ENCODE results near the gene PROK1.

DNA sequence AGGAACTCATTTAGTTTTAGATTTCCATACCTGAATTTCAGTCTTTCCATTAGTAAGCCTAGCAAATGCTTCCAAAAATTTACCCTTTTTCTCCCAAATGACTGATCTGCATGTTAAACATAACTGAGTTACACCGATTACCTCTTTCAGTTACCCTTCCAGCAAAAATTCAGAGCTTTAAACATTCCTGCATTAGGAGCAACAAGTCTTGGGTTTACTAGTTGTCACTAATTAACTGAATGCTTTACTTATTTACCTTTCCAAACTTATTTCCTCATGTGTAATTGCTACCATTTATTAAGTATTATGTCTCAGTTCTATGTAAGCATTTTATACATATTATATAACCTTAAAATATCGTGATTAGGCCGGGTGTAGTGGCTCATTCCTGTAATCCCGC is 46.5 kb upstream of the PROK1 start:
- TF ChIP-seq CTCF (IDR thresholded peaks at IDR 0.05; ENCODE audit: insufficient read depth, low read depth, low read length): no peak
- no peak for TF ChIP-seq EZH2 (IDR thresholded peaks at IDR 0.05; ENCODE audit: insufficient read depth, low read length)
